Measurements from ENCODE around the gene ANXA9.
A peak's percentile ranks its signal among the peaks of the same experiment; 100 is the strongest.

ANXA9 gene

GRCh38 chr1:150981805-150982712 is at the start of gene ANXA9:
ANXA9 (plus strand) TSS chr1:150982292; CDS start chr1:150983106, 814 bp downstream.
- Histone ChIP-seq H3K9ac (ENCODE audit: low read depth, low read length) (peak within 1 kb of the TSS; percentile 49), H3K27me3 (ENCODE audit: control insufficient read depth, insufficient read depth, low read length) (no peaks in the 10 kb centered on the region), H3K4me1 (ENCODE audit: control insufficient read depth, insufficient read depth, low read length) (peaks cover 26% of the 10 kb centered on the region), H3K4me3 (ENCODE audit: low read depth, low read length) (peak within 1 kb of the TSS; percentile 41), H3K36me3 (ENCODE audit: control insufficient read depth, insufficient read depth, low read length) (no peaks in the 10 kb centered on the region), H3K9me3 (ENCODE audit: control insufficient read depth, insufficient read depth, low read length) (no peaks in the 10 kb centered on the region)

GRCh38 chr1:150944856-150945255 is 37.2 kb upstream of the ANXA9 start:
- Histone ChIP-seq H3K4me3 (ENCODE audit: low read depth, low read length) (no peak overlapping the region), H3K9me3 (ENCODE audit: control insufficient read depth, insufficient read depth, low read length) (no peaks in the 10 kb centered on the region), H3K36me3 (ENCODE audit: control insufficient read depth, insufficient read depth, low read length) (peaks cover 31% of the 10 kb centered on the region), H3K27me3 (ENCODE audit: control insufficient read depth, insufficient read depth, low read length) (no peaks in the 10 kb centered on the region), H3K4me1 (ENCODE audit: control insufficient read depth, insufficient read depth, low read length) (no peaks in the 10 kb centered on the region), H3K9ac (ENCODE audit: low read depth, low read length) (no peak overlapping the region)

GRCh38 chr1:150954708-150955107 is 27.4 kb upstream of the ANXA9 start:
- H3K36me3 ChIP-seq (ENCODE audit: control insufficient read depth, insufficient read depth, low read length) = peaks cover 37% of the 10 kb centered on the region
- no peaks in the 10 kb centered on the region for H3K9me3 ChIP-seq (ENCODE audit: control insufficient read depth, insufficient read depth, low read length)

GRCh38 chr1:150955280-150955679 is 26.8 kb upstream of the ANXA9 start:
- Histone ChIP-seq H3K4me1 (ENCODE audit: control insufficient read depth, insufficient read depth, low read length) (no peaks in the 10 kb centered on the region), H3K4me3 (ENCODE audit: low read depth, low read length) (no peak overlapping the region), H3K36me3 (ENCODE audit: control insufficient read depth, insufficient read depth, low read length) (peaks cover 37% of the 10 kb centered on the region), H3K9ac (ENCODE audit: low read depth, low read length) (no peak overlapping the region), H3K27me3 (ENCODE audit: control insufficient read depth, insufficient read depth, low read length) (no peaks in the 10 kb centered on the region), H3K9me3 (ENCODE audit: control insufficient read depth, insufficient read depth, low read length) (no peaks in the 10 kb centered on the region)

More at GRCh38 chr1:150954708-150955107, 27.4 kb upstream of the ANXA9 start:
- no peak overlapping the region for H3K9ac ChIP-seq (ENCODE audit: low read depth, low read length)
- H3K4me3 ChIP-seq (ENCODE audit: low read depth, low read length) = no peak overlapping the region
- H3K4me1 ChIP-seq (ENCODE audit: control insufficient read depth, insufficient read depth, low read length) = no peaks in the 10 kb centered on the region
- no peaks in the 10 kb centered on the region for H3K27me3 ChIP-seq (ENCODE audit: control insufficient read depth, insufficient read depth, low read length)

GRCh38 chr1:150957666-150958065 is 24.4 kb upstream of the ANXA9 start:
- Histone ChIP-seq H3K4me1 (ENCODE audit: control insufficient read depth, insufficient read depth, low read length) (no peaks in the 10 kb centered on the region), H3K9ac (ENCODE audit: low read depth, low read length) (no peak overlapping the region), H3K9me3 (ENCODE audit: control insufficient read depth, insufficient read depth, low read length) (no peaks in the 10 kb centered on the region), H3K4me3 (ENCODE audit: low read depth, low read length) (no peak overlapping the region), H3K36me3 (ENCODE audit: control insufficient read depth, insufficient read depth, low read length) (peaks cover 42% of the 10 kb centered on the region), H3K27me3 (ENCODE audit: control insufficient read depth, insufficient read depth, low read length) (no peaks in the 10 kb centered on the region)

GRCh38 chr1:150960646-150961045 is 21.4 kb upstream of the ANXA9 start:
- no peaks in the 10 kb centered on the region for H3K9me3 ChIP-seq (ENCODE audit: control insufficient read depth, insufficient read depth, low read length)
- no peak overlapping the region for H3K9ac ChIP-seq (ENCODE audit: low read depth, low read length)
- H3K36me3 ChIP-seq (ENCODE audit: control insufficient read depth, insufficient read depth, low read length) = peaks cover 59% of the 10 kb centered on the region
- H3K27me3 ChIP-seq (ENCODE audit: control insufficient read depth, insufficient read depth, low read length) = no peaks in the 10 kb centered on the region
- no peaks in the 10 kb centered on the region for H3K4me1 ChIP-seq (ENCODE audit: control insufficient read depth, insufficient read depth, low read length)
- H3K4me3 ChIP-seq (ENCODE audit: low read depth, low read length) = no peak overlapping the region

- Histone ChIP-seq H3K36me3 (ENCODE audit: control insufficient read depth, insufficient read depth, low read length) (peaks cover 70% of the 10 kb centered on the region), H3K4me3 (ENCODE audit: low read depth, low read length) (no peak overlapping the region)
Observed at GRCh38 chr1:150961756-150962155, 20.3 kb upstream of the ANXA9 start.

GRCh38 chr1:150963321-150964163 is 18.6 kb upstream of the ANXA9 start:
- Histone ChIP-seq H3K4me3 (ENCODE audit: low read depth, low read length) (no peak overlapping the region), H3K9ac (ENCODE audit: low read depth, low read length) (no peak overlapping the region), H3K36me3 (ENCODE audit: control insufficient read depth, insufficient read depth, low read length) (peaks cover 81% of the 10 kb centered on the region), H3K27me3 (ENCODE audit: control insufficient read depth, insufficient read depth, low read length) (no peaks in the 10 kb centered on the region), H3K9me3 (ENCODE audit: control insufficient read depth, insufficient read depth, low read length) (no peaks in the 10 kb centered on the region), H3K4me1 (ENCODE audit: control insufficient read depth, insufficient read depth, low read length) (no peaks in the 10 kb centered on the region)

More at GRCh38 chr1:150961756-150962155, 20.3 kb upstream of the ANXA9 start:
- Histone ChIP-seq H3K9me3 (ENCODE audit: control insufficient read depth, insufficient read depth, low read length) (no peaks in the 10 kb centered on the region), H3K4me1 (ENCODE audit: control insufficient read depth, insufficient read depth, low read length) (no peaks in the 10 kb centered on the region), H3K9ac (ENCODE audit: low read depth, low read length) (no peak overlapping the region), H3K27me3 (ENCODE audit: control insufficient read depth, insufficient read depth, low read length) (no peaks in the 10 kb centered on the region)

- H3K36me3 ChIP-seq (ENCODE audit: control insufficient read depth, insufficient read depth, low read length) = peaks cover 85% of the 10 kb centered on the region
- no peaks in the 10 kb centered on the region for H3K4me1 ChIP-seq (ENCODE audit: control insufficient read depth, insufficient read depth, low read length)
- H3K9ac ChIP-seq (ENCODE audit: low read depth, low read length) = no peak overlapping the region
- H3K9me3 ChIP-seq (ENCODE audit: control insufficient read depth, insufficient read depth, low read length) = no peaks in the 10 kb centered on the region
- H3K4me3 ChIP-seq (ENCODE audit: low read depth, low read length) = no peak overlapping the region
- H3K27me3 ChIP-seq (ENCODE audit: control insufficient read depth, insufficient read depth, low read length) = no peaks in the 10 kb centered on the region
Observed at GRCh38 chr1:150964164-150964489, 18.0 kb upstream of the ANXA9 start.

GRCh38 chr1:150965605-150966004 is 16.5 kb upstream of the ANXA9 start:
- peaks cover 6% of the 10 kb centered on the region for H3K4me1 ChIP-seq (ENCODE audit: control insufficient read depth, insufficient read depth, low read length)
- no peaks in the 10 kb centered on the region for H3K9me3 ChIP-seq (ENCODE audit: control insufficient read depth, insufficient read depth, low read length)
- peaks cover 79% of the 10 kb centered on the region for H3K36me3 ChIP-seq (ENCODE audit: control insufficient read depth, insufficient read depth, low read length)
- H3K4me3 ChIP-seq (ENCODE audit: low read depth, low read length) = no peak overlapping the region
- H3K27me3 ChIP-seq (ENCODE audit: control insufficient read depth, insufficient read depth, low read length) = no peaks in the 10 kb centered on the region
- no peak overlapping the region for H3K9ac ChIP-seq (ENCODE audit: low read depth, low read length)

- Histone ChIP-seq H3K4me1 (ENCODE audit: control insufficient read depth, insufficient read depth, low read length) (peaks cover 10% of the 10 kb centered on the region), H3K36me3 (ENCODE audit: control insufficient read depth, insufficient read depth, low read length) (peaks cover 75% of the 10 kb centered on the region)
Observed at GRCh38 chr1:150966011-150966410, 16.1 kb upstream of the ANXA9 start.

More at GRCh38 chr1:150966011-150966410, 16.1 kb upstream of the ANXA9 start:
- Histone ChIP-seq H3K4me3 (ENCODE audit: low read depth, low read length) (no peak overlapping the region), H3K9me3 (ENCODE audit: control insufficient read depth, insufficient read depth, low read length) (no peaks in the 10 kb centered on the region), H3K27me3 (ENCODE audit: control insufficient read depth, insufficient read depth, low read length) (no peaks in the 10 kb centered on the region), H3K9ac (ENCODE audit: low read depth, low read length) (no peak overlapping the region)
